H1 (cell line): ENCODE results near the gene CHST9. TPM values are rescaled to one million over a fixed set of nuclear protein-coding genes. Genes with fewer than 3 reads are reported as not detected.

Experiments used
- ATF3 ChIP-seq: IDR thresholded peaks from 2 replicates; pipeline ENCODE4 v1.6.1; 2011; ENCODE audit warnings: low read depth, mild to moderate bottlenecking, low read length; ENCODE audit not compliant: insufficient read depth
- CBX5 ChIP-seq: fragments of 300-800, 300-1000 bp; sonication (generic); IDR thresholded peaks from 2 replicates; pipeline ENCODE4 v1.7.1; 2016; ENCODE audit warnings: antibody characterized with exemption, low read length, low read depth
- CHD2 ChIP-seq: IDR thresholded peaks from 2 replicates; pipeline ENCODE4 v1.6.1; 2012; ENCODE audit warnings: low read length, improper control_type of control experiment
- CHD7 ChIP-seq: fragments of 300-600 bp; sonication (generic); IDR thresholded peaks from 2 replicates; pipeline ENCODE4 v1.7.1; 2012; ENCODE audit warnings: low read length, moderate library complexity, mild to moderate bottlenecking, inconsistent platforms; ENCODE audit not compliant: insufficient replicate concordance
- EGR1 ChIP-seq: IDR thresholded peaks from 2 replicates; pipeline ENCODE4 v1.6.1; 2011; ENCODE audit warnings: low read depth, low read length, borderline replicate concordance
- GTF2F1 ChIP-seq: IDR thresholded peaks from 2 replicates; pipeline ENCODE4 v1.6.1; 2012; ENCODE audit warnings: low read depth, low read length, improper control_type of control experiment, borderline replicate concordance
- KDM4A ChIP-seq: IDR thresholded peaks from one replicate; pipeline ENCODE4 v1.7.1; 2012; ENCODE audit warnings: low read depth, mild to moderate bottlenecking, moderate library complexity, low read length, inconsistent platforms; ENCODE audit not compliant: severe bottlenecking
- NRF1 ChIP-seq: IDR thresholded peaks from 2 replicates; pipeline ENCODE4 v1.6.1; 2011; ENCODE audit warnings: mild to moderate bottlenecking, low read depth, low read length, improper control_type of control experiment
- RFX5 ChIP-seq: IDR thresholded peaks from 2 replicates; pipeline ENCODE4 v1.6.1; 2011; ENCODE audit warnings: low read depth, low read length, improper control_type of control experiment, borderline replicate concordance
- USF2 ChIP-seq: IDR thresholded peaks from 2 replicates; pipeline ENCODE4 v1.6.1; 2011; ENCODE audit warnings: low read length, improper control_type of control experiment
- polyA plus RNA-seq, 7 experiments: library from polyadenylated mRNA; depleted of rRNA in 3 of 7; stranded (reverse) in 5 of 7; unstranded in 2 of 7; fragments of >200 nt in 5 of 7; fragments of 200-250 nt in 2 of 7; gene quantifications; 1 replicate in 5 of 7; 2 replicates in 1 of 7; 4 replicates in 1 of 7; pipeline versions ENCODE4 v1.2.1 to v1.2.3, GENCODE V29; 2011 to 2013; ENCODE audit warnings: missing spikeins in 2 of 7, mixed read lengths in 2 of 7
- total RNA-seq: library from RNA; stranded (reverse); fragmentation: NEBNext Ultra II Directional; extraction: Animal tissue kit (Norgen Biotek cat#: 25700); gene quantifications from 2 replicates; pipeline ENCODE4 v1.2.1, GENCODE V29; 2021

The CHST9 gene
- total and polyA plus RNA-seq, 2 of the 8 experiments (the other 6 are each of a cell fraction or from before 2014, with no cell fraction given) = 3.2 to 24.3 TPM

- no peak for TF ChIP-seq CHD7
- TF ChIP-seq GTF2F1 = no peak
- no peak for TF ChIP-seq RFX5
- TF ChIP-seq EGR1 = no peak
- TF ChIP-seq CHD2 = no peak
- no peak for TF ChIP-seq CBX5
- TF ChIP-seq NRF1 = no peak
- no peak for TF ChIP-seq ATF3
- TF ChIP-seq USF2 = no peak
- TF ChIP-seq KDM4A = no peak
Observed at GRCh38 chr18:27181726-27182125, 3.4 kb downstream of the CHST9 start (continued).
